K562 (cell line): Measurements from ENCODE around the gene RHOF. TPM values are rescaled to one million over a fixed set of nuclear protein-coding genes. Genes with fewer than 3 reads are reported as not detected.

Experiments
- ATAC-seq: fragments of 200-7000 bp; cut with Tn5 transposase; 3 replicates; pipeline ENCODE4 v1.9.1; 2020; ENCODE audit warnings: moderate library complexity
- BruUV-seq: library from RNA; stranded (reverse); fragments of 400-500 nt; replicated peaks from 2 replicates; lab custom pipeline; 2021; lab: Mats Ljungman, UMichigan
- CTCF ChIA-PET: fragments of 300-600 bp; formaldehyde crosslinking; extraction: SDS; loops from one replicate; lab custom pipeline; 2021; ENCODE audit warnings: low intra/inter-chr PET ratio; lab: Yijun Ruan, JAX
- POLR2A ChIA-PET: fragments of 300-600, 350-650 bp; sonication (Branson Sonifier 250); formaldehyde crosslinking; extraction: SDS; loops from one replicate; lab custom pipeline; 2021; ENCODE audit warnings: antibody characterized with exemption, inconsistent platforms; lab: Yijun Ruan, JAX
- DNase-seq, 4 experiments: peaks; one replicate each; pipeline versions ENCODE4 v3.0.0 to v3.0.0-alpha.2; 2011 to 2018; ENCODE audit warnings: low spot score in 3 of 4, mixed read lengths in 3 of 4; ENCODE audit errors: extremely low read depth in 1 of 4
- FAIRE-seq: peaks from 2 replicates; lab custom pipeline; 2011; peaks lifted over from hg19 to GRCh38; lab: Jason Lieb, UNC
- H2AFZ ChIP-seq: 2 replicates; pipeline ENCODE4 v1.6.0; 2011; ENCODE audit warnings: low read depth, low read length, control low read depth, inconsistent platforms
- H3K27ac ChIP-seq: fragments of 200-600 bp; 3 replicates; pipeline ENCODE4 v1.8.0; 2011; ENCODE audit warnings: low read depth, mild to moderate bottlenecking, control low read depth, inconsistent platforms, low read length, moderate library complexity, mixed read lengths; ENCODE audit errors: extremely low read depth
- H3K27me3 ChIP-seq, 2 experiments: fragments of 300-600 bp in 1 of 2; 2 replicates in 1 of 2; 3 replicates in 1 of 2; pipeline versions ENCODE4 v1.6.0 to v1.8.0; 2011; ENCODE audit warnings: inconsistent platforms in 2 of 2, low read length in 2 of 2, mild to moderate bottlenecking in 1 of 2, mixed read lengths in 1 of 2, moderate library complexity in 1 of 2; ENCODE audit not compliant: control insufficient read depth in 2 of 2, insufficient read depth in 2 of 2
- H3K36me3 ChIP-seq: fragments of 300-600 bp; 3 replicates; pipeline ENCODE4 v1.8.0; 2011; ENCODE audit warnings: mild to moderate bottlenecking, low read length, inconsistent platforms; ENCODE audit not compliant: control insufficient read depth, insufficient read depth
- H3K4me1 ChIP-seq, 2 experiments: fragments of 200-600 bp in 1 of 2; replicated peaks in 1 of 2; 2 replicates in 1 of 2; 3 replicates in 1 of 2; pipeline versions ENCODE4 v1.5.1 to v1.8.0; 2011; ENCODE audit warnings: inconsistent platforms in 2 of 2, low read length in 2 of 2, mild to moderate bottlenecking in 1 of 2, mixed read lengths in 1 of 2, moderate library complexity in 1 of 2; ENCODE audit not compliant: control insufficient read depth in 2 of 2, insufficient read depth in 2 of 2
- H3K4me2 ChIP-seq: 2 replicates; pipeline ENCODE4 v1.6.1; 2011; ENCODE audit warnings: low read length, control low read depth, inconsistent platforms, mixed read lengths; ENCODE audit not compliant: insufficient read depth
- H3K4me3 ChIP-seq: fragments of 200-600 bp; sonication (generic), shearing (Covaris generic); 2 replicates; pipeline ENCODE4 v1.5.1; 2016; ENCODE audit warnings: control low read depth, inconsistent platforms
- H3K79me2 ChIP-seq: fragments of 200-600 bp; 3 replicates; pipeline ENCODE4 v1.8.0; 2011; ENCODE audit warnings: low read length, inconsistent platforms; ENCODE audit not compliant: control insufficient read depth, insufficient read depth
- H3K9ac ChIP-seq, 2 experiments: 2 replicates each; pipeline versions ENCODE4 v1.6.0 to v1.6.1; 2011; ENCODE audit warnings: low read depth in 2 of 2, low read length in 2 of 2, control low read depth in 1 of 2, inconsistent platforms in 1 of 2, mild to moderate bottlenecking in 1 of 2, mixed read lengths in 1 of 2; ENCODE audit not compliant: insufficient read depth in 1 of 2
- H3K9me1 ChIP-seq: one replicate; pipeline ENCODE4 v1.6.0; 2011; ENCODE audit warnings: inconsistent platforms, mild to moderate bottlenecking, low read length, moderate library complexity; ENCODE audit not compliant: control insufficient read depth, insufficient read depth
- H3K9me3 ChIP-seq: replicated peaks from 2 replicates; pipeline ENCODE4 v1.5.1; 2011; ENCODE audit warnings: low read depth, low read length, inconsistent platforms; ENCODE audit not compliant: control insufficient read depth, insufficient read depth
- H4K20me1 ChIP-seq: replicated peaks from 2 replicates; pipeline ENCODE4 v1.6.1; 2011; ENCODE audit warnings: low read length, inconsistent platforms, mixed read lengths; ENCODE audit not compliant: control insufficient read depth, insufficient read depth
- BCOR ChIP-seq: fragments of 450-650 bp; IDR thresholded peaks from 2 replicates; pipeline ENCODE4 v1.6.1; 2016
- BMI1 ChIP-seq: fragments of 150-350 bp; IDR thresholded peaks from 2 replicates; pipeline ENCODE4 v1.6.1; 2014; ENCODE audit warnings: low read length
- CEBPG ChIP-seq, 3 experiments: fragments of 200-800 bp in 1 of 3; sonication (Bioruptor generic) in 1 of 3; sonication (generic) in 1 of 3; formaldehyde crosslinking in 1 of 3; IDR thresholded peaks in 2 of 3; conservative IDR thresholded peaks in 1 of 3; 2 replicates each; pipeline versions ENCODE4 v1.6.1 to v1.8.0; 2016 to 2022; ENCODE audit warnings: missing compliant biosample characterization in 2 of 3, missing genetic modification characterization in 2 of 3, mild to moderate bottlenecking in 1 of 3, missing genetic modification reagents in 1 of 3
- CHCHD3 ChIP-seq: fragments of 250-450 bp; sonication (Bioruptor Pico); IDR thresholded peaks from 2 replicates; pipeline ENCODE4 v2.1.2; 2022; ENCODE audit warnings: mild to moderate bottlenecking
- FOXA3 ChIP-seq, 2 experiments: fragments of 450-650 bp in 1 of 2; sonication (generic) in 1 of 2; formaldehyde crosslinking; IDR thresholded peaks in 1 of 2; conservative IDR thresholded peaks in 1 of 2; 2 replicates each; pipeline versions ENCODE4 v1.4.0 to v1.8.0; 2020 to 2022; ENCODE audit warnings: mild to moderate bottlenecking in 2 of 2, missing genetic modification reagents in 1 of 2
- GABPB1 ChIP-seq: sonication (generic); formaldehyde crosslinking; IDR thresholded peaks from 2 replicates; pipeline ENCODE4 v1.8.0; 2022; ENCODE audit warnings: mild to moderate bottlenecking, missing genetic modification reagents
- MAFK ChIP-seq: IDR thresholded peaks from 2 replicates; pipeline ENCODE4 v1.6.1; 2011; ENCODE audit warnings: low read length, improper control_type of control experiment
- NR2C1 ChIP-seq, 2 experiments: fragments of 450-650 bp; IDR thresholded peaks; 2 replicates each; pipeline ENCODE4 v1.6.1; 2017; ENCODE audit warnings: mild to moderate bottlenecking in 2 of 2, antibody characterized with exemption in 1 of 2, inconsistent platforms in 1 of 2, missing compliant biosample characterization in 1 of 2, missing genetic modification characterization in 1 of 2
- RBFOX2 ChIP-seq: fragments of 200-400 bp; formaldehyde crosslinking; IDR thresholded peaks from 2 replicates; pipeline ENCODE4 v1.6.1; 2017; ENCODE audit warnings: low read depth, mild to moderate bottlenecking, low read length, moderate library complexity
- RBM14 ChIP-seq: fragments of 200-400 bp; formaldehyde crosslinking; IDR thresholded peaks from 2 replicates; pipeline ENCODE4 v1.6.1; 2018; ENCODE audit warnings: low read depth, mild to moderate bottlenecking, low read length, moderate library complexity, borderline replicate concordance; ENCODE audit not compliant: insufficient read depth
- STAT5B ChIP-seq: fragments of 250-450 bp; sonication (Bioruptor Pico); IDR thresholded peaks from 2 replicates; pipeline ENCODE4 v1.8.0; 2021; ENCODE audit warnings: mild to moderate bottlenecking, inconsistent platforms
- ZNF3 ChIP-seq: fragments of 250-450 bp; sonication (Bioruptor Pico); IDR thresholded peaks from 2 replicates; pipeline ENCODE4 v1.5.0; 2021; ENCODE audit warnings: mild to moderate bottlenecking, moderate library complexity
- ZNF75A ChIP-seq: fragments of 450-650 bp; formaldehyde crosslinking; IDR thresholded peaks from 2 replicates; pipeline ENCODE4 v1.4.0; 2020; ENCODE audit warnings: mild to moderate bottlenecking
- ZNF76 ChIP-seq: fragments of 250-450 bp; sonication (Bioruptor Pico); IDR thresholded peaks from 2 replicates; pipeline ENCODE4 v1.4.0; 2020; ENCODE audit warnings: mild to moderate bottlenecking, moderate library complexity, borderline replicate concordance
- ZNF766 ChIP-seq: fragments of 200-800 bp; sonication (Bioruptor generic); conservative IDR thresholded peaks from 2 replicates; pipeline ENCODE4 v1.6.1; 2016; ENCODE audit warnings: missing genetic modification characterization, missing compliant biosample characterization
- WGBS: fragments of 100-300 bp; shearing (Covaris generic); methylation state at CpG from one replicate; pipeline ENCODE4 v1.1.6; 2016; ENCODE audit warnings: low coverage, mixed read lengths; ENCODE audit not compliant: insufficient coverage; ENCODE audit errors: missing lambda C conversion rate; 5-methylcytosine and 5-hydroxymethylcytosine counted together
- in situ Hi-C: fragments of 300-500 bp; cut with MboI; formaldehyde crosslinking; loops from 4 replicates; pipeline ENCODE4 v1.15.0; 2018; ENCODE audit warnings: inconsistent platforms, mixed read lengths
- intact Hi-C: fragments of 100-400 bp; cut with micrococcal nuclease; formaldehyde crosslinking; loops from 2 replicates; pipeline ENCODE4 v1.14.2; 2022
- polyA plus RNA-seq, 8 experiments: library from polyadenylated mRNA; depleted of rRNA in 4 of 8; stranded (reverse) in 5 of 8; unstranded in 3 of 8; fragments of >200 nt; fragmentation: Nextera tagmentation in 2 of 8; fragmentation: Illumina TruSeq in 1 of 8; extraction: Ambion mirVana in 2 of 8; extraction: Trizol in 1 of 8; gene quantifications; 2 replicates each; pipeline versions ENCODE4 v1.2.1 to v1.2.3, GENCODE V29; 2011 to 2014; ENCODE audit warnings: inconsistent platforms in 1 of 8, missing spikeins in 1 of 8
- total RNA-seq, 7 experiments: library from RNA; depleted of rRNA in 6 of 7; stranded (reverse); fragments of >200 nt in 6 of 7; fragmentation: Illumina TruSeq in 2 of 7; extraction: Trizol in 2 of 7; gene quantifications; 2 replicates each; pipeline versions ENCODE4 v1.2.1 to v1.2.3, GENCODE V29; 2011 to 2021; ENCODE audit warnings: low replicate concordance in 1 of 7
- TF ChIP-seq, protein P1 (sequence below), 2 experiments: fragments of 450-650 bp; IDR thresholded peaks; 2 replicates each; pipeline ENCODE4 v1.6.1; 2018; ENCODE audit warnings: mild to moderate bottlenecking in 2 of 2, low read depth in 1 of 2; ENCODE audit not compliant: partially characterized antibody in 2 of 2

Gene RHOF
- total and polyA plus RNA-seq, 9 of the 15 experiments (the other 6 are each of a cell fraction or from before 2014, with no cell fraction given): 0.13 to 10.1 (median 4.0) TPM

DNA sequence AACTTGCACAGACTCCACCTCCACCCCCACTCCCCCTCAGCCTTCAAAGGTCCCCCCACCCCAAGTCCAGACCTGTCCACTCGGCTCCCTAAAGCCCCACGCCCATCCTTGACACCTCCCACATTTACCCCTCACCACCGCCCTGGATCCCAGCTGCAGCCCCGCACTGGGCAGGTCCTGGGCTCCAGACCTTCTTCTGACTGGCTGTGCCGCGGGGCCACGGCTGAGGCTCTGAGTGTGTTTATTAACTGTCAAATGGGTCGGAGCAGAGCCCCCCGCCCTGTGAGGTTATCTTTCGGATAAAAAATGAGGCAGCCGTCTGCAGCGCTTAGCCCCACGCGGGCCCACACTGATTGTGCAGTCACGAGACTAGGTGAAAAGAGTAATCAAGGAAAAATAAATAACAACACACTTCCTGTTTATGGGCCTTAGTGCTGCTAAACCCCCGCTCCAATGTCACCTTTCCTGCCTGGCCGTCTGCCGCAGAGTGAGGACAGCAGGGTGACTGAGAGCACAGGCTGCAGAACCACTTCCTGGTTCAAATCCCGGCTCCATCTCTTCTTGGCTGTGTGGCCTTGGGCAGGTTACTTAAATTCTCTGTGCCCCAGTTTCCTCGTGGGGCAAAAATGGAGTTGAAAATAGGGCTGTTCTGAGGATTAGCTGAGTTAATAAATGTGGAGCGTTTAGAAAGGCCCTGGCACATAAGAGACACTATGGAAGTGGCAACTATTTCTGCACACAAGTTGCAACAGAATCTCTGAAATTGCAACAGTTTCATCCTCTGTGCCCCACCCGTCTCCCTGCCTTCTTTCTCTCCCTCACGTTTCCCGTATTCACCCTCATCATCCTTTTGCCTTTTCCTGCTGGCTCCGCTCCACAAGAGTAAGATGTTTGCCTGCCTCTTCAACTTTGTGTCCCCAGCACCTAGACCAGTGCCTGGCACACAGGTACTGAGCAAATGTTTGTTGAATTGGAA is 19.7 kb upstream of the RHOF start:
- 58% methylated on average over 21 of the region's 25 CpGs for WGBS
- CTCF ChIA-PET: interaction anchor here (0.6 to 5.5 kb wide), 3 partner anchors 18 to 76 kb away, joined by 3 to 73 read pairs (median 5); partner anchors contain the start of gene RHOF
- FAIRE-seq: no peak
- TF ChIP-seq BMI1 (no peak), BCOR (peak; percentile 59), FOXA3 (CRISPR knock-in tag; conservative IDR thresholded peaks at IDR 0.05 in 1 of 2, IDR thresholded peaks at IDR 0.05 in 1 of 2) (no peak), CHCHD3 (CRISPR knock-in tag) (no peak), GABPB1 (CRISPR knock-in tag) (no peak), CEBPG (CRISPR knock-in tag; IDR thresholded peaks at IDR 0.05) (peak; percentile 76; the same call in 1 of the 2 replicates), CEBPG (tag; conservative IDR thresholded peaks at IDR 0.05 in 1 of 2, IDR thresholded peaks at IDR 0.05 in 1 of 2) (peak in 1 of 2 experiments; percentile 33; a peak in 2 of 4 replicates), RBM14 (no peak), MAFK (no peak), ZNF3 (no peak), NR2C1 (IDR thresholded peaks at IDR 0.05) (no peak), NR2C1 (tag; IDR thresholded peaks at IDR 0.05) (peak; percentile 25; the same call in 1 of the 2 replicates), RBFOX2 (peak; percentile 10; the same call in 1 of the 2 replicates), ZNF766 (CRISPR knock-in tag) (no peak), STAT5B (CRISPR knock-in tag) (no peak), ZNF75A (CRISPR knock-in tag) (no peak), ZNF76 (CRISPR knock-in tag) (no peak)
- TF ChIP-seq, protein P1, sequence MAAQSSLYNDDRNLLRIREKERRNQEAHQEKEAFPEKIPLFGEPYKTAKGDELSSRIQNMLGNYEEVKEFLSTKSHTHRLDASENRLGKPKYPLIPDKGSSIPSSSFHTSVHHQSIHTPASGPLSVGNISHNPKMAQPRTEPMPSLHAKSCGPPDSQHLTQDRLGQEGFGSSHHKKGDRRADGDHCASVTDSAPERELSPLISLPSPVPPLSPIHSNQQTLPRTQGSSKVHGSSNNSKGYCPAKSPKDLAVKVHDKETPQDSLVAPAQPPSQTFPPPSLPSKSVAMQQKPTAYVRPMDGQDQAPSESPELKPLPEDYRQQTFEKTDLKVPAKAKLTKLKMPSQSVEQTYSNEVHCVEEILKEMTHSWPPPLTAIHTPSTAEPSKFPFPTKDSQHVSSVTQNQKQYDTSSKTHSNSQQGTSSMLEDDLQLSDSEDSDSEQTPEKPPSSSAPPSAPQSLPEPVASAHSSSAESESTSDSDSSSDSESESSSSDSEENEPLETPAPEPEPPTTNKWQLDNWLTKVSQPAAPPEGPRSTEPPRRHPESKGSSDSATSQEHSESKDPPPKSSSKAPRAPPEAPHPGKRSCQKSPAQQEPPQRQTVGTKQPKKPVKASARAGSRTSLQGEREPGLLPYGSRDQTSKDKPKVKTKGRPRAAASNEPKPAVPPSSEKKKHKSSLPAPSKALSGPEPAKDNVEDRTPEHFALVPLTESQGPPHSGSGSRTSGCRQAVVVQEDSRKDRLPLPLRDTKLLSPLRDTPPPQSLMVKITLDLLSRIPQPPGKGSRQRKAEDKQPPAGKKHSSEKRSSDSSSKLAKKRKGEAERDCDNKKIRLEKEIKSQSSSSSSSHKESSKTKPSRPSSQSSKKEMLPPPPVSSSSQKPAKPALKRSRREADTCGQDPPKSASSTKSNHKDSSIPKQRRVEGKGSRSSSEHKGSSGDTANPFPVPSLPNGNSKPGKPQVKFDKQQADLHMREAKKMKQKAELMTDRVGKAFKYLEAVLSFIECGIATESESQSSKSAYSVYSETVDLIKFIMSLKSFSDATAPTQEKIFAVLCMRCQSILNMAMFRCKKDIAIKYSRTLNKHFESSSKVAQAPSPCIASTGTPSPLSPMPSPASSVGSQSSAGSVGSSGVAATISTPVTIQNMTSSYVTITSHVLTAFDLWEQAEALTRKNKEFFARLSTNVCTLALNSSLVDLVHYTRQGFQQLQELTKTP (IDR thresholded peaks at IDR 0.05; ENCODE audit: low read depth in 1 of 2, partially characterized antibody in 2 of 2): no peak

More for the DNA sequence above, 19.7 kb upstream of the RHOF start:
- Histone ChIP-seq H3K27ac (no peak overlapping the region; the same call in 2 of the 3 replicates), H3K4me1 (peaks cover 22 to 52% of the 10 kb centered on the region in 2 experiments), H3K79me2 (peaks cover 51% of the 10 kb centered on the region), H3K9me3 (no peaks in the 10 kb centered on the region), H4K20me1 (peaks cover 24% of the 10 kb centered on the region), H3K4me2 (peak overlapping the region; percentile 92), H3K4me3 (peak overlapping the region; percentile 53), H3K36me3 (peaks cover 92% of the 10 kb centered on the region), H3K9ac (peak overlapping the region in 1 of 2 experiments; percentile 93; a peak in 2 of 4 replicates), H3K9me1 (no peaks in the 10 kb centered on the region), H2AFZ (no peak overlapping the region), H3K27me3 (no peaks in the 10 kb centered on the region)
- ATAC-seq (no peak), DNase-seq (peak in 2 of 4 experiments; percentile 37 to 39)
- POLR2A ChIA-PET: interaction anchor here (0.5 to 12.1 kb wide), 3 partner anchors 11 to 1231 kb away, joined by 3 to 194 read pairs (median 77); partner anchors contain the start of genes RHOF and SETD1B
- in situ Hi-C loops (no loop called here), intact Hi-C loops (loop anchor here (1.0 to 2.0 kb wide), 3 partner anchors 18 to 76 kb away; partner anchors contain the start of gene PSMD9)
- BruUV-seq: no TSS peak
